ENCODE results near the gene NFATC2. TPM values are rescaled to one million over a fixed set of nuclear protein-coding genes. Genes with fewer than 3 reads are reported as not detected.

NFATC2 gene
- total RNA-seq, 1 experiment from 2014 or later = 15.8 TPM

DNA sequence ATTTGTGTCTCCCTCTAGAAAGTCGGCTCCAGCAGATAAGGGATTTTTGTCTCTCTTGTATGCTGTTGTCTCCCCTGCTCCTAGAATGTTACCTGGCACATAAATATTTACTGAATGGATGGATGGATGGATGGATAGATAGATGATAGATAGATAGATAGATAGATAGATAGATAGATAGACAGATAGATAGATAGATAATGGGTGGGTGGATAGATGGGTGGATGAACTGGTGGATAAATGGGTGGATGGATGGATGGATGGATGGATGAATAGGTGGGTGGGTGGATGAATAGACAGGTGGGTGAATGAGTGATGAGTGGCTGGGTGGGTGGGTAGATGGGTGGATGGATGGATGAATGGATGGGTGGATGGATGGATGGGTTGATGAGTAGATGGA lies 185.0 kb downstream of the NFATC2 start:
- TF ChIP-seq, protein P1, sequence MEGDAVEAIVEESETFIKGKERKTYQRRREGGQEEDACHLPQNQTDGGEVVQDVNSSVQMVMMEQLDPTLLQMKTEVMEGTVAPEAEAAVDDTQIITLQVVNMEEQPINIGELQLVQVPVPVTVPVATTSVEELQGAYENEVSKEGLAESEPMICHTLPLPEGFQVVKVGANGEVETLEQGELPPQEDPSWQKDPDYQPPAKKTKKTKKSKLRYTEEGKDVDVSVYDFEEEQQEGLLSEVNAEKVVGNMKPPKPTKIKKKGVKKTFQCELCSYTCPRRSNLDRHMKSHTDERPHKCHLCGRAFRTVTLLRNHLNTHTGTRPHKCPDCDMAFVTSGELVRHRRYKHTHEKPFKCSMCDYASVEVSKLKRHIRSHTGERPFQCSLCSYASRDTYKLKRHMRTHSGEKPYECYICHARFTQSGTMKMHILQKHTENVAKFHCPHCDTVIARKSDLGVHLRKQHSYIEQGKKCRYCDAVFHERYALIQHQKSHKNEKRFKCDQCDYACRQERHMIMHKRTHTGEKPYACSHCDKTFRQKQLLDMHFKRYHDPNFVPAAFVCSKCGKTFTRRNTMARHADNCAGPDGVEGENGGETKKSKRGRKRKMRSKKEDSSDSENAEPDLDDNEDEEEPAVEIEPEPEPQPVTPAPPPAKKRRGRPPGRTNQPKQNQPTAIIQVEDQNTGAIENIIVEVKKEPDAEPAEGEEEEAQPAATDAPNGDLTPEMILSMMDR (IDR thresholded peaks at IDR 0.05; ENCODE audit: unreplicated experiment) = no peak
- Mint-ChIP-seq H3K27me3 (ENCODE audit: unreplicated experiment) (peaks cover 59% of the 10 kb centered on the region), H3K9me3 (ENCODE audit: low read depth, unreplicated experiment) (no peaks in the 10 kb centered on the region), H3K27ac (ENCODE audit: unreplicated experiment) (no peak overlapping the region), H3K4me3 (ENCODE audit: low read depth, unreplicated experiment) (no peak overlapping the region), H3K4me1 (ENCODE audit: low read depth, unreplicated experiment) (no peaks in the 10 kb centered on the region), H3K36me3 (ENCODE audit: insufficient read depth, unreplicated experiment) (no peaks in the 10 kb centered on the region)
- DNase-seq = no peak
- CTCF ChIA-PET = no interaction called here
- intact Hi-C loops (cut with micrococcal nuclease; ENCODE audit: unreplicated experiment) = no loop called here
- BruUV-seq (replicated peaks) = no TSS peak

DNA sequence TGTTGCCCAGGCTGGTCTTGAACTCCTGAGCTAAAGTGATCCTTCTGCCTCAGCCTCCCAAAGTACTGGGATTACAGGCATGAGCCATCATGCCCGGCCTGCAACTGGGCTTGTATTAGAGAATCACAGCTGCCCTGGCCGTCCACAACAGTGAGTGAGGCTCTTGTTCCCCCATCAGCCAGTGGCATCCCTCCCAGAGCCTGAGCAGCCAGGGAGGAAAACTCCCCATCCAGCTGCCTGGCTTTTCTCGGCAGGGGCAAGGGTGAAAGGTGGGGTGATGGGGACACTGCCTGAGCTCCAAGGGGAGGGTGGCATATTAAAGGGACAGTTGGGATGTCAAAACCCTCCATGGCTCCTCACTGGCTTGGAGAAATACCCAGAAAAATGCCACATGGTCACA lies 185.6 kb downstream of the NFATC2 start:
- no peaks in the 10 kb centered on the region for H3K4me1 Mint-ChIP-seq (ENCODE audit: low read depth, unreplicated experiment)
- no peaks in the 10 kb centered on the region for H3K36me3 Mint-ChIP-seq (ENCODE audit: insufficient read depth, unreplicated experiment)
- intact Hi-C loops (cut with micrococcal nuclease; ENCODE audit: unreplicated experiment) = no loop called here
- TF ChIP-seq, protein P1 (IDR thresholded peaks at IDR 0.05; ENCODE audit: unreplicated experiment) = no peak
- no peak overlapping the region for H3K27ac Mint-ChIP-seq (ENCODE audit: unreplicated experiment)
- BruUV-seq (replicated peaks) = no TSS peak
- no peaks in the 10 kb centered on the region for H3K9me3 Mint-ChIP-seq (ENCODE audit: low read depth, unreplicated experiment)
- H3K27me3 Mint-ChIP-seq (ENCODE audit: unreplicated experiment) = peaks cover 57% of the 10 kb centered on the region
- DNase-seq = no peak
- CTCF ChIA-PET = no interaction called here
- no peak overlapping the region for H3K4me3 Mint-ChIP-seq (ENCODE audit: low read depth, unreplicated experiment)

DNA sequence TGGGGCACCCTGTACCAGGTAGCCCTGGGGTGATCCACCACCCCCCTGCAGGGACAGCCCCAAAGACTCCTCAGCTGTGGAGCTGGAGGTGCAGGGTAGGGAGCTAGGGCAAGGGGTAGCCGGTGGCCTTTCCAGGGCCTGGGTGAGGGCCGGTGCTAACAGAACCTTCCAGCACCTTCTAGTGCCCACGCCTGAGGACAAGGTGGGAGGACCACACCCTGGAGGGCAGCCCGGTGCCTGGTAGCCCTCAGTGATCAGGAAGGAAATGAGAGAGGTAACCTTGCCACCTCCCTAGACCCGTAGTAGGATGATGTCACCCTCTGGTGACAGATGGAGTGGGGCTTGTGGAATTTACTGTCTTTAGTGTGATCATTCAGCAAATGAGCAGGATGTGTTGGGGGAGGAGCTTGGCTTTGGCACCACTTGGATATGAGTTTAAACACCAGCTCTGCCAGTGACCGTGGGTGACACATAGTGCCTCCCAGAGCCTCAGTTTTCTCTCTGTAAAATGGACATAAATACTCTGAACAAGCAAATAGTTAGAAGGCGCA lies 187.7 kb downstream of the NFATC2 start:
- no peak overlapping the region for H3K4me3 Mint-ChIP-seq (ENCODE audit: low read depth, unreplicated experiment)
- no peaks in the 10 kb centered on the region for H3K36me3 Mint-ChIP-seq (ENCODE audit: insufficient read depth, unreplicated experiment)
- intact Hi-C loops (cut with micrococcal nuclease; ENCODE audit: unreplicated experiment) = no loop called here
- no peaks in the 10 kb centered on the region for H3K9me3 Mint-ChIP-seq (ENCODE audit: low read depth, unreplicated experiment)
- BruUV-seq (replicated peaks) = no TSS peak
- TF ChIP-seq, protein P1 (IDR thresholded peaks at IDR 0.05; ENCODE audit: unreplicated experiment) = no peak
- H3K27ac Mint-ChIP-seq (ENCODE audit: unreplicated experiment) = no peak overlapping the region
- CTCF ChIA-PET = interaction anchor here (0.6 to 1.2 kb wide), 2 partner anchors 367 to 475 kb away, joined by 3 to 5 read pairs; no protein-coding TSS in a partner anchor
- DNase-seq = no peak
- no peaks in the 10 kb centered on the region for H3K4me1 Mint-ChIP-seq (ENCODE audit: low read depth, unreplicated experiment)
- H3K27me3 Mint-ChIP-seq (ENCODE audit: unreplicated experiment) = peaks cover 44% of the 10 kb centered on the region

DNA sequence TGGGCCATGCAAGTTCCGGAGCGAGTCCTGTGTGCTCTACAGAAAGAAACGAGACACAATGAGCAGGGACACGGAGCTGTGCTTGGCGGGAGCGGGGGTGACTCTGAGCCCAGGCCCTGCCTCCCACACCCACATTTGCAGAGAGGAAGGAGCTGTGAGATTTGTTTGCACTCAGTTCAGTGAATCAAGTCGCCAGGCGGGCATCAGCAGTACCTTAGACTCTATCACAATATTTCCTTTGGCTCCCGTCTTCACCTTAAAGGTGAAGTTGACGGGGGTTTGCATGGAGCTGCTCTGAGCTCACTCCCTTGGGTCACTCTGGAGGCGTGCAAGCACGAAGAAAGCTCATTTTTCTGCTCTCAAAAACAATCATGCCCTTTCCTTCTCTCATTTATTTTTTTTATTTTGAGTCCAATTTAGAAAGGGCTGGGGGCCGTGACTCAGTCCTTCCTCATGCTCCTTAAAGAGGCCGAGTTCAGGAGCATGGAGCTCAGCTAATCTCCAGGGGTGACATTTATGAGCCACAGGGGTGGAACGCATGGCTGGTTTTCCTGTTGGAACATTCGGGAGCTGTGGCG lies 188.2 kb downstream of the NFATC2 start:
- intact Hi-C loops (cut with micrococcal nuclease; ENCODE audit: unreplicated experiment) = no loop called here
- H3K4me3 Mint-ChIP-seq (ENCODE audit: low read depth, unreplicated experiment) = no peak overlapping the region
- TF ChIP-seq, protein P1 (IDR thresholded peaks at IDR 0.05; ENCODE audit: unreplicated experiment) = no peak
- no peak for DNase-seq
- no peaks in the 10 kb centered on the region for H3K9me3 Mint-ChIP-seq (ENCODE audit: low read depth, unreplicated experiment)
- no TSS peak for BruUV-seq (replicated peaks)
- no peaks in the 10 kb centered on the region for H3K4me1 Mint-ChIP-seq (ENCODE audit: low read depth, unreplicated experiment)
- no peak overlapping the region for H3K27ac Mint-ChIP-seq (ENCODE audit: unreplicated experiment)
- CTCF ChIA-PET = interaction anchor here (0.6 to 1.2 kb wide), 3 partner anchors 11 to 476 kb away, joined by 3 to 5 read pairs (median 3); no protein-coding TSS in a partner anchor
- no peaks in the 10 kb centered on the region for H3K36me3 Mint-ChIP-seq (ENCODE audit: insufficient read depth, unreplicated experiment)
- H3K27me3 Mint-ChIP-seq (ENCODE audit: unreplicated experiment) = peaks cover 46% of the 10 kb centered on the region
